WTC11 (cell line): ENCODE results near the gene MAST4.

Experiments used
- CREB1 ChIP-seq: sonication (generic); formaldehyde crosslinking; IDR thresholded peaks from 2 replicates; pipeline ENCODE4 v1.8.0; 2023; ENCODE audit warnings: mild to moderate bottlenecking, missing genetic modification reagents
- ETV6 ChIP-seq: sonication (generic); formaldehyde crosslinking; IDR thresholded peaks from 2 replicates; pipeline ENCODE4 v1.8.1; 2022; ENCODE audit warnings: mild to moderate bottlenecking, missing genetic modification reagents
- ZBTB21 ChIP-seq: sonication (generic); formaldehyde crosslinking; IDR thresholded peaks from 2 replicates; pipeline ENCODE4 v1.8.1; 2023; ENCODE audit warnings: mild to moderate bottlenecking, missing genetic modification reagents, borderline replicate concordance
- ZNF423 ChIP-seq: fragments of 250-450 bp; sonication (Bioruptor Pico); IDR thresholded peaks from 2 replicates; pipeline ENCODE4 v2.1.2; 2022; ENCODE audit warnings: mild to moderate bottlenecking, moderate library complexity
- TF ChIP-seq, protein P1 (sequence below): fragments of 200-600 bp; IDR thresholded peaks from 2 replicates; pipeline ENCODE4 v1.8.0; 2022; ENCODE audit warnings: antibody characterized with exemption
- TF ChIP-seq, protein P2 (sequence below): fragments of 250-450 bp; sonication (Bioruptor Pico); IDR thresholded peaks from 2 replicates; pipeline ENCODE4 v1.9.0; 2021; ENCODE audit warnings: mild to moderate bottlenecking
- TF ChIP-seq, protein P3 (sequence below): sonication (generic); formaldehyde crosslinking; IDR thresholded peaks from 2 replicates; pipeline ENCODE4 v1.8.0; 2022; ENCODE audit warnings: mild to moderate bottlenecking, missing genetic modification reagents

DNA sequence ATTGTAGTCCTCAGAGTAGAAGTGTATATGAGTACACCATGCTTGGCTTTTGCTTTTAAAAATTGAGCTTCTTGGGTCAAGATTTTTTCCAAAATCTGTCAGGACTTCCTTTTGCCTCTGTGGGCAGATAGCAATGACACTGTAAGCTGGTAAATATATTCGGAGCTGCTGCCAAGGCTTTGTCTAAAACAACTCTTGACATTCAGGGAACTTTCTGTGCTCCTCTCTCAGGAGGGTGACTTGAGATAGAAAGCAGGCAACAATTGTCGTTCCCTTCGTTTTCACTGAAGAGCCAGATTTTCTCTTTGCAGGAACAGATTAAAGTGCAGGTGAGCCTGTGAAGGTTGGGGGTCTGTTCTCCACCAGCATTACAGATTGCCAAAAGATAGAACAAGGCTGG, 230.5 kb downstream of the MAST4 start:
- TF ChIP-seq, protein P1, sequence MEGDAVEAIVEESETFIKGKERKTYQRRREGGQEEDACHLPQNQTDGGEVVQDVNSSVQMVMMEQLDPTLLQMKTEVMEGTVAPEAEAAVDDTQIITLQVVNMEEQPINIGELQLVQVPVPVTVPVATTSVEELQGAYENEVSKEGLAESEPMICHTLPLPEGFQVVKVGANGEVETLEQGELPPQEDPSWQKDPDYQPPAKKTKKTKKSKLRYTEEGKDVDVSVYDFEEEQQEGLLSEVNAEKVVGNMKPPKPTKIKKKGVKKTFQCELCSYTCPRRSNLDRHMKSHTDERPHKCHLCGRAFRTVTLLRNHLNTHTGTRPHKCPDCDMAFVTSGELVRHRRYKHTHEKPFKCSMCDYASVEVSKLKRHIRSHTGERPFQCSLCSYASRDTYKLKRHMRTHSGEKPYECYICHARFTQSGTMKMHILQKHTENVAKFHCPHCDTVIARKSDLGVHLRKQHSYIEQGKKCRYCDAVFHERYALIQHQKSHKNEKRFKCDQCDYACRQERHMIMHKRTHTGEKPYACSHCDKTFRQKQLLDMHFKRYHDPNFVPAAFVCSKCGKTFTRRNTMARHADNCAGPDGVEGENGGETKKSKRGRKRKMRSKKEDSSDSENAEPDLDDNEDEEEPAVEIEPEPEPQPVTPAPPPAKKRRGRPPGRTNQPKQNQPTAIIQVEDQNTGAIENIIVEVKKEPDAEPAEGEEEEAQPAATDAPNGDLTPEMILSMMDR, result no peak
- TF ChIP-seq ETV6 (CRISPR knock-in tag), result no peak
- TF ChIP-seq, protein P2, sequence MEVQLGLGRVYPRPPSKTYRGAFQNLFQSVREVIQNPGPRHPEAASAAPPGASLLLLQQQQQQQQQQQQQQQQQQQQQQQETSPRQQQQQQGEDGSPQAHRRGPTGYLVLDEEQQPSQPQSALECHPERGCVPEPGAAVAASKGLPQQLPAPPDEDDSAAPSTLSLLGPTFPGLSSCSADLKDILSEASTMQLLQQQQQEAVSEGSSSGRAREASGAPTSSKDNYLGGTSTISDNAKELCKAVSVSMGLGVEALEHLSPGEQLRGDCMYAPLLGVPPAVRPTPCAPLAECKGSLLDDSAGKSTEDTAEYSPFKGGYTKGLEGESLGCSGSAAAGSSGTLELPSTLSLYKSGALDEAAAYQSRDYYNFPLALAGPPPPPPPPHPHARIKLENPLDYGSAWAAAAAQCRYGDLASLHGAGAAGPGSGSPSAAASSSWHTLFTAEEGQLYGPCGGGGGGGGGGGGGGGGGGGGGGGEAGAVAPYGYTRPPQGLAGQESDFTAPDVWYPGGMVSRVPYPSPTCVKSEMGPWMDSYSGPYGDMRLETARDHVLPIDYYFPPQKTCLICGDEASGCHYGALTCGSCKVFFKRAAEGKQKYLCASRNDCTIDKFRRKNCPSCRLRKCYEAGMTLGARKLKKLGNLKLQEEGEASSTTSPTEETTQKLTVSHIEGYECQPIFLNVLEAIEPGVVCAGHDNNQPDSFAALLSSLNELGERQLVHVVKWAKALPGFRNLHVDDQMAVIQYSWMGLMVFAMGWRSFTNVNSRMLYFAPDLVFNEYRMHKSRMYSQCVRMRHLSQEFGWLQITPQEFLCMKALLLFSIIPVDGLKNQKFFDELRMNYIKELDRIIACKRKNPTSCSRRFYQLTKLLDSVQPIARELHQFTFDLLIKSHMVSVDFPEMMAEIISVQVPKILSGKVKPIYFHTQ (CRISPR knock-in tag), result no peak
- TF ChIP-seq ZNF423 (CRISPR knock-in tag), result no peak
- TF ChIP-seq CREB1 (CRISPR knock-in tag), result no peak
- TF ChIP-seq, protein P3, sequence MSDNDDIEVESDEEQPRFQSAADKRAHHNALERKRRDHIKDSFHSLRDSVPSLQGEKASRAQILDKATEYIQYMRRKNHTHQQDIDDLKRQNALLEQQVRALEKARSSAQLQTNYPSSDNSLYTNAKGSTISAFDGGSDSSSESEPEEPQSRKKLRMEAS (CRISPR knock-in tag), result no peak
- no peak for TF ChIP-seq ZBTB21 (CRISPR knock-in tag)
